IMR-90 (cell line): ENCODE results near the gene ARRB1. TPM values are rescaled to one million over a fixed set of nuclear protein-coding genes. Genes with fewer than 3 reads are reported as not detected.
"Not testable (repeated sequence)": the region's sequence is repeated elsewhere in the genome, so short reads cannot be mapped to it uniquely, and the experiment has no call there.

ENCODE experiments used
- ATAC-seq: fragments of 200-7000 bp; cut with Tn5 transposase; 2 replicates; pipeline ENCODE4 v1.9.1; 2020; ENCODE audit warnings: low read depth, mild to moderate bottlenecking, moderate library complexity
- BruUV-seq: library from RNA; stranded (reverse); fragments of 400-500 nt; replicated peaks from 2 replicates; lab custom pipeline; 2021; lab: Mats Ljungman, UMichigan
- CTCF ChIA-PET: fragments of 300-600 bp; formaldehyde crosslinking; extraction: SDS; loops from one replicate; lab custom pipeline; 2021; ENCODE audit warnings: antibody characterized with exemption; lab: Yijun Ruan, JAX
- POLR2A ChIA-PET: fragments of 300-600 bp; sonication (Branson Sonifier 250); formaldehyde crosslinking; loops from one replicate; lab custom pipeline; 2022; ENCODE audit warnings: antibody characterized with exemption; ENCODE audit not compliant: unreplicated experiment; lab: Charles Lee
- DNase-seq: peaks from one replicate; pipeline ENCODE4 v3.0.0; 2013
- H2AFZ ChIP-seq: replicated peaks from 2 replicates; pipeline ENCODE3; 2013; ENCODE audit warnings: low read length, mild to moderate bottlenecking; ENCODE audit not compliant: poor library complexity
- H2AK5ac ChIP-seq: 2 replicates; pipeline ENCODE4 v1.6.1; 2013; ENCODE audit warnings: low read depth, low read length, inconsistent platforms
- H2AK9ac ChIP-seq: replicated peaks from 2 replicates; pipeline ENCODE3; 2013; ENCODE audit warnings: mild to moderate bottlenecking, low read depth, low read length, moderate library complexity; ENCODE audit not compliant: poor library complexity
- H2BK120ac ChIP-seq: 2 replicates; pipeline ENCODE4 v1.6.1; 2013; ENCODE audit warnings: low read depth, low read length, inconsistent platforms
- H2BK15ac ChIP-seq: 3 replicates; pipeline ENCODE4 v1.6.1; 2013; ENCODE audit warnings: low read depth, low read length, inconsistent platforms
- H2BK20ac ChIP-seq: 2 replicates; pipeline ENCODE4 v1.6.1; 2013; ENCODE audit warnings: low read depth, mild to moderate bottlenecking, inconsistent platforms, low read length, moderate library complexity
- H2BK5ac ChIP-seq: 2 replicates; pipeline ENCODE4 v1.6.1; 2013; ENCODE audit warnings: mild to moderate bottlenecking, low read depth, low read length, inconsistent platforms; ENCODE audit not compliant: poor library complexity, severe bottlenecking
- H3K14ac ChIP-seq: replicated peaks from 2 replicates; pipeline ENCODE4 v1.6.1; 2013; ENCODE audit warnings: low read depth, low read length, inconsistent platforms
- H3K18ac ChIP-seq: 2 replicates; pipeline ENCODE4 v1.6.1; 2013; ENCODE audit warnings: low read depth, low read length, control low read depth
- H3K23ac ChIP-seq: 2 replicates; pipeline ENCODE4 v1.6.1; 2013; ENCODE audit warnings: low read depth, low read length, inconsistent platforms
- H3K27ac ChIP-seq: 2 replicates; pipeline ENCODE4 v1.5.1; 2013; ENCODE audit warnings: mild to moderate bottlenecking, control low read depth, low read length; ENCODE audit not compliant: insufficient read depth
- H3K27me3 ChIP-seq: 2 replicates; pipeline ENCODE4 v1.6.1; 2013; ENCODE audit warnings: low read length; ENCODE audit not compliant: control insufficient read depth, insufficient read depth
- H3K36me3 ChIP-seq: 2 replicates; pipeline ENCODE4 v1.6.1; 2013; ENCODE audit warnings: low read length, mixed read lengths; ENCODE audit not compliant: control insufficient read depth, insufficient read depth
- H3K4ac ChIP-seq: 2 replicates; pipeline ENCODE4 v1.6.1; 2013; ENCODE audit warnings: low read depth, low read length, inconsistent platforms
- H3K4me1 ChIP-seq: 2 replicates; pipeline ENCODE4 v1.6.1; 2013; ENCODE audit warnings: low read length, mixed read lengths; ENCODE audit not compliant: control insufficient read depth, insufficient read depth
- H3K4me2 ChIP-seq: 2 replicates; pipeline ENCODE4 v1.6.1; 2013; ENCODE audit warnings: low read depth, mild to moderate bottlenecking, control low read depth, low read length, moderate library complexity
- H3K4me3 ChIP-seq: 2 replicates; pipeline ENCODE4 v1.5.1; 2013; ENCODE audit warnings: low read depth, mild to moderate bottlenecking, control low read depth, low read length, moderate library complexity; ENCODE audit not compliant: insufficient read depth
- H3K56ac ChIP-seq: 2 replicates; pipeline ENCODE4 v1.6.1; 2013; ENCODE audit warnings: low read length, inconsistent platforms; ENCODE audit not compliant: insufficient read depth; ENCODE audit errors: extremely low read depth
- H3K79me1 ChIP-seq, 2 experiments: 2 replicates each; pipeline ENCODE4 v1.6.1; 2013; ENCODE audit warnings: low read length in 2 of 2, inconsistent platforms in 1 of 2, low read depth in 1 of 2
- H3K9ac ChIP-seq: 2 replicates; pipeline ENCODE4 v1.6.1; 2013; ENCODE audit warnings: low read depth, low read length, control low read depth
- H3K9me1 ChIP-seq: 2 replicates; pipeline ENCODE4 v1.6.1; 2013; ENCODE audit warnings: low read length, inconsistent platforms; ENCODE audit not compliant: insufficient read depth
- H3K9me3 ChIP-seq: 2 replicates; pipeline ENCODE4 v1.6.1; 2013; ENCODE audit warnings: low read length; ENCODE audit not compliant: control insufficient read depth, insufficient read depth
- H4K20me1 ChIP-seq: 2 replicates; pipeline ENCODE4 v1.6.1; 2013; ENCODE audit warnings: low read length, inconsistent platforms; ENCODE audit not compliant: insufficient read depth
- H4K5ac ChIP-seq: 2 replicates; pipeline ENCODE4 v1.6.1; 2013; ENCODE audit warnings: mild to moderate bottlenecking, low read depth, low read length, control low read depth
- H4K8ac ChIP-seq, 2 experiments: 2 replicates each; pipeline ENCODE4 v1.6.1; 2013; ENCODE audit warnings: low read depth in 2 of 2, low read length in 2 of 2, control low read depth in 1 of 2, inconsistent platforms in 1 of 2
- H4K91ac ChIP-seq: 2 replicates; pipeline ENCODE4 v1.6.1; 2013; ENCODE audit warnings: low read depth, low read length, inconsistent platforms; ENCODE audit not compliant: insufficient read depth
- WGBS, 2 experiments: methylation state at CpG; one replicate each; pipeline versions ENCODE4 v1.1.5 to v1.1.7; 2013; ENCODE audit warnings: missing lambda C conversion rate in 2 of 2; ENCODE audit not compliant: insufficient read length in 1 of 2; ENCODE audit errors: extremely low coverage in 2 of 2; 5-methylcytosine and 5-hydroxymethylcytosine counted together
- dilution Hi-C: fragments of 300-500 bp; cut with HindIII; formaldehyde crosslinking; loops from one replicate; pipeline ENCODE4 v1.14.3; 2018; ENCODE audit warnings: low sequenced_read_pairs; ENCODE audit not compliant: unreplicated experiment
- in situ Hi-C: fragments of 300-500 bp; cut with MboI; formaldehyde crosslinking; loops from 3 replicates; pipeline ENCODE4 v1.14.3; 2019; ENCODE audit warnings: low sequenced_read_pairs, inconsistent platforms, mixed read lengths
- intact Hi-C: fragments of 100-400 bp; cut with micrococcal nuclease; formaldehyde crosslinking; loops from 2 replicates; pipeline ENCODE4 v1.10.0; 2022
- polyA plus RNA-seq, 3 experiments: library from polyadenylated mRNA; depleted of rRNA; stranded (reverse); fragments of >200 nt; gene quantifications; 2 replicates each; pipeline ENCODE4 v1.2.3, GENCODE V29; 2012; ENCODE audit warnings: low replicate concordance in 1 of 3
- total RNA-seq: library from RNA; depleted of rRNA; stranded (reverse); fragments of >200 nt; gene quantifications from 2 replicates; pipeline ENCODE4 v1.2.3, GENCODE V29; 2012

Gene ARRB1
- total and polyA plus RNA-seq, 2 of the 4 experiments (the other 2 are of a cell fraction), result 11.0 to 17.4 TPM

- H3K14ac ChIP-seq, intact Hi-C loops, in situ Hi-C loops, H3K27me3 ChIP-seq, H3K56ac ChIP-seq, H3K4me3 ChIP-seq, BruUV-seq, dilution Hi-C loops, H3K9ac ChIP-seq, H2BK15ac ChIP-seq, H3K79me1 ChIP-seq, H2AK9ac ChIP-seq, POLR2A ChIA-PET, ATAC-seq, H2AFZ ChIP-seq, H3K36me3 ChIP-seq, H3K9me3 ChIP-seq, DNase-seq: not testable (repeated sequence)
- Histone ChIP-seq H3K9me1 (peaks cover 16% of the 10 kb centered on the region; the same call in 1 of the 2 replicates), H3K23ac (0 out of 2 replicates have a peak overlapping the region, but pooled peaks have one; percentile 35), H3K27ac (peak overlapping the region; percentile 81; the same call in 1 of the 2 replicates), H3K4me1 (peaks cover 25% of the 10 kb centered on the region), H4K91ac (peak overlapping the region; percentile 53), H4K5ac (peak overlapping the region; percentile 1), H2AK5ac (peak overlapping the region; percentile 11; the same call in 1 of the 2 replicates), H3K4ac (peak overlapping the region; percentile 74), H2BK120ac (peak overlapping the region; percentile 74), H4K20me1 (peaks cover 10% of the 10 kb centered on the region; the same call in 1 of the 2 replicates), H2BK20ac (peak overlapping the region; percentile 11; the same call in 1 of the 2 replicates), H3K4me2 (peak overlapping the region; percentile 62), H2BK5ac (peak overlapping the region; percentile 47), H3K18ac (peak overlapping the region; percentile 21), H4K8ac (peak overlapping the region in 1 of 2 experiments; percentile 11; a peak in 1 of 4 replicates)
- WGBS, 2 experiments, result 88% methylated on average over 5 of the region's 14 CpGs; no CpG with 5 or more reads in 1 of the 2 experiments
- CTCF ChIA-PET, result interaction anchor here (1.2 to 2.9 kb wide), 4 partner anchors 11 to 53 kb away, joined by 3 to 13 read pairs (median 7); no protein-coding TSS in a partner anchor
These were observed 20.6 kb downstream of the ARRB1 start for GRCh38 chr11:75330886-75331285.
